ENCODE measurements around the gene MAP3K7.

Gene MAP3K7

GRCh38 chr6:90485635-90486277 lies 101.1 kb downstream of the MAP3K7 start:
- Histone ChIP-seq H3K27ac (ENCODE audit: insufficient read depth, low read depth, low read length, poor library complexity, severe bottlenecking) (peak overlapping the region; percentile 60), H3K27me3 (ENCODE audit: control insufficient read depth, insufficient read depth, low read length, poor library complexity, severe bottlenecking) (no peaks in the 10 kb centered on the region), H3K4me1 (ENCODE audit: control insufficient read depth, insufficient read depth, low read length) (peaks cover 23% of the 10 kb centered on the region), H3K4me3 (ENCODE audit: insufficient read depth, low read depth, low read length) (no peak overlapping the region), H3K9me3 (ENCODE audit: control insufficient read depth, low read length) (no peaks in the 10 kb centered on the region), H3K36me3 (ENCODE audit: control insufficient read depth, insufficient read depth, low read length) (peaks cover 2% of the 10 kb centered on the region)
- 90 to 95% methylated on average over 4 of the region's 4 CpGs for WGBS, 2 experiments

- H3K36me3 ChIP-seq (ENCODE audit: control insufficient read depth, insufficient read depth, low read length), result peaks cover 2% of the 10 kb centered on the region
- no peaks in the 10 kb centered on the region for H3K27me3 ChIP-seq (ENCODE audit: control insufficient read depth, insufficient read depth, low read length, poor library complexity, severe bottlenecking)
- no peaks in the 10 kb centered on the region for H3K9me3 ChIP-seq (ENCODE audit: control insufficient read depth, low read length)
- 1% methylated on average over 5 of the region's 5 CpGs for WGBS, 2 experiments
- H3K4me3 ChIP-seq (ENCODE audit: insufficient read depth, low read depth, low read length), result no peak overlapping the region
- peak overlapping the region; percentile 60 for H3K27ac ChIP-seq (ENCODE audit: insufficient read depth, low read depth, low read length, poor library complexity, severe bottlenecking)
- peaks cover 20% of the 10 kb centered on the region for H3K4me1 ChIP-seq (ENCODE audit: control insufficient read depth, insufficient read depth, low read length)
These were observed 102.0 kb downstream of the MAP3K7 start for GRCh38 chr6:90484903-90485302.

GRCh38 chr6:90484385-90484784 lies 102.5 kb downstream of the MAP3K7 start:
- WGBS, 2 experiments, result 56 to 71% methylated on average over 2 to 3 of the region's 3 CpGs
- no peak overlapping the region for H3K4me3 ChIP-seq (ENCODE audit: insufficient read depth, low read depth, low read length)
- H3K27me3 ChIP-seq (ENCODE audit: control insufficient read depth, insufficient read depth, low read length, poor library complexity, severe bottlenecking), result no peaks in the 10 kb centered on the region
- no peaks in the 10 kb centered on the region for H3K9me3 ChIP-seq (ENCODE audit: control insufficient read depth, low read length)
- H3K27ac ChIP-seq (ENCODE audit: insufficient read depth, low read depth, low read length, poor library complexity, severe bottlenecking), result no peak overlapping the region
- peaks cover 16% of the 10 kb centered on the region for H3K4me1 ChIP-seq (ENCODE audit: control insufficient read depth, insufficient read depth, low read length)
- H3K36me3 ChIP-seq (ENCODE audit: control insufficient read depth, insufficient read depth, low read length), result peaks cover 2% of the 10 kb centered on the region

DNA sequence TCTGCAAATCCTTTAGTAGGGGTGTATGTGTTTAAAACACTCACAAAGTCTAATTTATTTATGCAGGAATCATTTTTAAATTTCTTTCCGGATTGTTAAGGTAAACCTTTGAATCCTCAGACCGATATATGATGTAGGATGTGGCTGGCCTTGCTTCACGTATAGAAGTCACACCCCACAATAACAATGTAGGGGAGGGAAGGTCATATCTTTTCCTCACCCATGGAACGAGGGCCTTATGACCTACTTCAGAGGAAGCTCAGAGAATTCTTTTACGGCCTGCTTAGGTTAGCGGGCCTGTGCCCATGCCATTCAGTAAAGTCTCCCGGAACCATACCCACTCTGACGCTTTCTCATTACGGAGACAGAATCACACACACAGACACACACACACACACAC lies 102.9 kb downstream of the MAP3K7 start:
- Histone ChIP-seq H3K9me3 (ENCODE audit: control insufficient read depth, low read length) (no peaks in the 10 kb centered on the region), H3K27me3 (ENCODE audit: control insufficient read depth, insufficient read depth, low read length, poor library complexity, severe bottlenecking) (no peaks in the 10 kb centered on the region), H3K36me3 (ENCODE audit: control insufficient read depth, insufficient read depth, low read length) (peaks cover 2% of the 10 kb centered on the region), H3K27ac (ENCODE audit: insufficient read depth, low read depth, low read length, poor library complexity, severe bottlenecking) (no peak overlapping the region), H3K4me1 (ENCODE audit: control insufficient read depth, insufficient read depth, low read length) (peaks cover 12% of the 10 kb centered on the region), H3K4me3 (ENCODE audit: insufficient read depth, low read depth, low read length) (no peak overlapping the region)
- WGBS, 2 experiments, result 81 to 82% methylated on average over 6 to 9 of the region's 9 CpGs

- WGBS, 2 experiments, result 93 to 95% methylated on average over 8 of the region's 8 CpGs
- Histone ChIP-seq H3K27ac (ENCODE audit: insufficient read depth, low read depth, low read length, poor library complexity, severe bottlenecking) (no peak overlapping the region), H3K4me1 (ENCODE audit: control insufficient read depth, insufficient read depth, low read length) (peaks cover 8% of the 10 kb centered on the region), H3K9me3 (ENCODE audit: control insufficient read depth, low read length) (no peaks in the 10 kb centered on the region), H3K4me3 (ENCODE audit: insufficient read depth, low read depth, low read length) (no peak overlapping the region), H3K27me3 (ENCODE audit: control insufficient read depth, insufficient read depth, low read length, poor library complexity, severe bottlenecking) (no peaks in the 10 kb centered on the region), H3K36me3 (ENCODE audit: control insufficient read depth, insufficient read depth, low read length) (peaks cover 2% of the 10 kb centered on the region)
These were observed 103.6 kb downstream of the MAP3K7 start for GRCh38 chr6:90483116-90483839.

DNA sequence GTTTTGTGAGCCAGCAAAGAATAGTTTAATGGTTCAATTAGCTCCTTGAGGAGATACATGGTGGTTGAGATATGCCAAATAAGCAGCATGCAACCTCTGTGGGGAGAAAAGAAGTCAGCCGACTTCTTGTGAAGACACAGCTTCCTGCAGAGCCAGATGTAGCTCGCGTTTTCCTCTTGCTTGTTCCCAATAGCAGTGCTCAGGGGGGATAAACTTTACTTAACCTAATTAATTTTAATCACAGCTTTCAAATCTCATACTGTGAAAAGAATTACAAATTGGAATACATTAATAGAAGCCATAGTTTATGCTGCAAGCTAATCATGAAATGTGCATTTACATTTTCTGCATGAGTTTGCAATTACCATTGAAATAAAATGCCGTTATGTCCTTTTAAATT lies 106.2 kb downstream of the MAP3K7 start:
- Histone ChIP-seq H3K9me3 (ENCODE audit: control insufficient read depth, low read length) (no peaks in the 10 kb centered on the region), H3K27ac (ENCODE audit: insufficient read depth, low read depth, low read length, poor library complexity, severe bottlenecking) (no peak overlapping the region), H3K4me3 (ENCODE audit: insufficient read depth, low read depth, low read length) (no peak overlapping the region), H3K4me1 (ENCODE audit: control insufficient read depth, insufficient read depth, low read length) (peaks cover 8% of the 10 kb centered on the region), H3K27me3 (ENCODE audit: control insufficient read depth, insufficient read depth, low read length, poor library complexity, severe bottlenecking) (no peaks in the 10 kb centered on the region), H3K36me3 (ENCODE audit: control insufficient read depth, insufficient read depth, low read length) (peaks cover 2% of the 10 kb centered on the region)
- WGBS, 2 experiments, result 40 to 46% methylated on average over 4 of the region's 4 CpGs

GRCh38 chr6:90479603-90479926 lies 107.3 kb downstream of the MAP3K7 start:
- WGBS, 2 experiments, result 96 to 100% methylated on average over 1 of the region's 1 CpG
- Histone ChIP-seq H3K4me1 (ENCODE audit: control insufficient read depth, insufficient read depth, low read length) (peaks cover 7% of the 10 kb centered on the region), H3K9me3 (ENCODE audit: control insufficient read depth, low read length) (no peaks in the 10 kb centered on the region)

GRCh38 chr6:90478789-90479602 lies 107.9 kb downstream of the MAP3K7 start:
- Histone ChIP-seq H3K27me3 (ENCODE audit: control insufficient read depth, insufficient read depth, low read length, poor library complexity, severe bottlenecking) (no peaks in the 10 kb centered on the region), H3K4me1 (ENCODE audit: control insufficient read depth, insufficient read depth, low read length) (peaks cover 5% of the 10 kb centered on the region), H3K36me3 (ENCODE audit: control insufficient read depth, insufficient read depth, low read length) (peaks cover 2% of the 10 kb centered on the region), H3K9me3 (ENCODE audit: control insufficient read depth, low read length) (no peaks in the 10 kb centered on the region), H3K27ac (ENCODE audit: insufficient read depth, low read depth, low read length, poor library complexity, severe bottlenecking) (no peak overlapping the region), H3K4me3 (ENCODE audit: insufficient read depth, low read depth, low read length) (no peak overlapping the region)
- WGBS, 2 experiments, result 34% methylated on average over 14 to 15 of the region's 15 CpGs

More at GRCh38 chr6:90479603-90479926, 107.3 kb downstream of the MAP3K7 start:
- no peak overlapping the region for H3K4me3 ChIP-seq (ENCODE audit: insufficient read depth, low read depth, low read length)
- H3K36me3 ChIP-seq (ENCODE audit: control insufficient read depth, insufficient read depth, low read length), result peaks cover 2% of the 10 kb centered on the region
- H3K27ac ChIP-seq (ENCODE audit: insufficient read depth, low read depth, low read length, poor library complexity, severe bottlenecking), result no peak overlapping the region
- no peaks in the 10 kb centered on the region for H3K27me3 ChIP-seq (ENCODE audit: control insufficient read depth, insufficient read depth, low read length, poor library complexity, severe bottlenecking)

DNA sequence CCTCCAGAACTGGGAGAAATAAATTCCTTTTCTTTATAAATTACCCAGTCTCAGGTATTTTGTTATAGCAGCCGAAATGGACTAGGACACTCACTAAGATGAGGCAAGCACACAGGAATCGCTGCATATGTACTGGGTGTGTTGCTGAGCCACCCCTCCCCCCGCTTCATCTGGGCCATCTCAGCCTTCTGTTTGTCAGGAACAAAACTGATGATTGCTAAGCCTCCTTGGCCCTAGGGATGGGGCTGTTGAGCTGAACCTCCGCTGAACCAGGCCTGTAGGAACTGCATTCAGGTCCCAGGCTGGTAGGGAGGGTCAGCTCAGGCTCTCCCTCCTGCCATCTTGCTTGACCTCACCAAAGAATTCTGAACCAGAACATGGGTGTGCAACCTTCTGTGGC lies 108.6 kb downstream of the MAP3K7 start:
- WGBS, 2 experiments, result 73 to 75% methylated on average over 4 of the region's 4 CpGs
- H3K27me3 ChIP-seq (ENCODE audit: control insufficient read depth, insufficient read depth, low read length, poor library complexity, severe bottlenecking), result no peaks in the 10 kb centered on the region
- no peak overlapping the region for H3K4me3 ChIP-seq (ENCODE audit: insufficient read depth, low read depth, low read length)
- peaks cover 5% of the 10 kb centered on the region for H3K4me1 ChIP-seq (ENCODE audit: control insufficient read depth, insufficient read depth, low read length)
- H3K36me3 ChIP-seq (ENCODE audit: control insufficient read depth, insufficient read depth, low read length), result peaks cover 2% of the 10 kb centered on the region
- H3K27ac ChIP-seq (ENCODE audit: insufficient read depth, low read depth, low read length, poor library complexity, severe bottlenecking), result no peak overlapping the region
- no peaks in the 10 kb centered on the region for H3K9me3 ChIP-seq (ENCODE audit: control insufficient read depth, low read length)

DNA sequence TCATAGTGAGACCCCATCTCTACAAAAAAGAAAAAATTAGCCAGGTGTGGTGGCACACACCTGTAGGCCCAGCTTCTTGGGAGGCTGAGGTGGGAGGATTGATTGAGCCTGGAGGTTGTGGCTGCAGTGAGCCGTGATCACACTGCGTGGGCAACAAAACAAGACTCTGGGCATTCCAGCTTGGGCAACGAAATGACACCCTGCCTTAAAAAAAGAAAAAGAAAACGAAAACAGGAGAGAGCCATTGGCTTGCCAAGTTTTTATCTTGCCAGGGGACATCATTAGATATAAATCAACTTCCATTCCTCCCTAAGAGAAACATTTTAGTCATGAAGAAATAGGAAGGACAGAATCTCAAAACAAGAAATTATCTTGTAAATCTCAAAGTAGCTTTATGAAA lies 109.5 kb downstream of the MAP3K7 start:
- WGBS, 2 experiments, result 86 to 91% methylated on average over 4 of the region's 4 CpGs
- H3K4me1 ChIP-seq (ENCODE audit: control insufficient read depth, insufficient read depth, low read length), result peaks cover 5% of the 10 kb centered on the region

More for the DNA sequence above, 109.5 kb downstream of the MAP3K7 start:
- no peaks in the 10 kb centered on the region for H3K36me3 ChIP-seq (ENCODE audit: control insufficient read depth, insufficient read depth, low read length)
- no peak overlapping the region for H3K4me3 ChIP-seq (ENCODE audit: insufficient read depth, low read depth, low read length)
- no peaks in the 10 kb centered on the region for H3K27me3 ChIP-seq (ENCODE audit: control insufficient read depth, insufficient read depth, low read length, poor library complexity, severe bottlenecking)
- no peak overlapping the region for H3K27ac ChIP-seq (ENCODE audit: insufficient read depth, low read depth, low read length, poor library complexity, severe bottlenecking)
- H3K9me3 ChIP-seq (ENCODE audit: control insufficient read depth, low read length), result no peaks in the 10 kb centered on the region

Data from ectodermal cell (in vitro differentiated cells).